Ovary (tissue), 9 donors: ENCODE results near the gene UQCC2. TPM values are rescaled to one million over a fixed set of nuclear protein-coding genes. Genes with fewer than 3 reads are reported as not detected.

Source experiments
- DNase-seq, 5 donors: peaks; one replicate each; pipeline ENCODE4 v3.0.0-alpha.2; 2019 to 2020
- H3K27ac ChIP-seq, 2 donors: fragments of 200-600 bp; one replicate each; pipeline versions ENCODE4 v1.5.1 to v1.8.0; 2019 to 2022
- H3K27me3 ChIP-seq: fragments of 200-600 bp; one replicate; pipeline ENCODE4 v1.8.0; 2022
- H3K36me3 ChIP-seq: fragments of 200-600 bp; sonication (generic); one replicate; pipeline ENCODE4 v1.5.1; 2019
- H3K4me1 ChIP-seq: one replicate; pipeline ENCODE4 v1.8.1; 2013; ENCODE audit warnings: mild to moderate bottlenecking, moderate library complexity; ENCODE audit not compliant: insufficient read depth
- H3K4me3 ChIP-seq: fragments of 200-600 bp; sonication (generic); one replicate; pipeline ENCODE4 v1.5.1; 2017
- H3K9me3 ChIP-seq, 2 donors: fragments of 200-600 bp in 1 of 2; sonication (generic) in 1 of 2; one replicate each; pipeline versions ENCODE4 v1.5.1 to v1.8.1; 2013 to 2019; ENCODE audit warnings: mild to moderate bottlenecking in 1 of 2, moderate library complexity in 1 of 2
- EP300 ChIP-seq: sonication (generic); formaldehyde crosslinking; IDR thresholded peaks from one replicate; pipeline ENCODE4 v1.6.1; 2017; ENCODE audit warnings: antibody characterized with exemption
- POLR2A ChIP-seq: fragments of 450-650 bp; IDR thresholded peaks from one replicate; pipeline ENCODE4 v1.6.1; 2017; ENCODE audit warnings: antibody characterized with exemption, mild to moderate bottlenecking, moderate library complexity
- WGBS, 3 donors: extraction: QIAGEN DNeasy Blood & Tissue Kit in 1 of 3; methylation state at CpG; one replicate each; pipeline versions ENCODE4 v1.1.5 to v1.1.7; 2013 to 2017; 5-methylcytosine and 5-hydroxymethylcytosine counted together
- intact Hi-C, 4 donors: fragments of 100-400 bp; cut with DNase I; formaldehyde crosslinking; loops; one replicate each; pipeline versions ENCODE4 v1.11.0 to v1.15.1; 2022 to 2023
- polyA plus RNA-seq, 2 donors: library from polyadenylated mRNA; stranded (reverse); fragments of 200-250 nt in 1 of 2; fragments of 350-450 nt in 1 of 2; fragmentation: Illumina TruSeq in 1 of 2; extraction: RNeasy Lipid Tissue Mini Kit (QIAGEN cat#74804) in 1 of 2; gene quantifications; one replicate each; pipeline ENCODE4 v1.2.3, GENCODE V29; 2013 to 2014
- total RNA-seq, 7 donors: library from RNA; depleted of rRNA in 2 of 7; stranded (reverse); fragments of >200 nt in 2 of 7; fragmentation: NEBNext Ultra II Directional in 3 of 7; extraction: Animal tissue kit (Norgen Biotek cat#: 25700) in 3 of 7; gene quantifications; one replicate each; pipeline versions ENCODE4 v1.1.0 to v1.2.4, GENCODE V29; 2016 to 2023
- TF ChIP-seq, protein P1 (sequence below), 3 donors: fragments of 450-650 bp in 2 of 3; fragments of 200-600 bp in 1 of 3; IDR thresholded peaks; one replicate each; pipeline versions ENCODE4 v1.5.1 to v1.8.0; 2016 to 2022; ENCODE audit warnings: antibody characterized with exemption in 3 of 3, mild to moderate bottlenecking in 1 of 3
- donor health status: DM: no; HTN: no; CAD: no; lungs with moderate emphysema.
- donor health status: DM: no; HTN: no; CAD: no.
- donor health status: Bipolar disorder and iron deficiency.
- donor health status: DM: yes; HTN: yes; CAD: no.
- donor health status: DM: no; HTN: no; CAD: no.
- donor health status: DM: yes; HTN: yes; CAD: no.

The UQCC2 gene
- total and polyA plus RNA-seq, 9 donors = 9.1 to 65.2 (median 38.0) TPM

GRCh38 chr6:33716890-33717632, 5.6 kb upstream of the UQCC2 start:
- H3K27ac ChIP-seq = no peak overlapping the region
- H3K4me3 ChIP-seq = no peak overlapping the region
- no peak for DNase-seq
- H3K36me3 ChIP-seq = no peaks in the 10 kb centered on the region
- no peaks in the 10 kb centered on the region for H3K4me1 ChIP-seq
- intact Hi-C loops = loop anchor here in 2 of 4 donors (10.0 kb wide), 1 partner anchor 438 kb away; no protein-coding TSS in a partner anchor
- H3K27me3 ChIP-seq = no peaks in the 10 kb centered on the region
- TF ChIP-seq EP300 (no peak), POLR2A (no peak)
- TF ChIP-seq, protein P1, sequence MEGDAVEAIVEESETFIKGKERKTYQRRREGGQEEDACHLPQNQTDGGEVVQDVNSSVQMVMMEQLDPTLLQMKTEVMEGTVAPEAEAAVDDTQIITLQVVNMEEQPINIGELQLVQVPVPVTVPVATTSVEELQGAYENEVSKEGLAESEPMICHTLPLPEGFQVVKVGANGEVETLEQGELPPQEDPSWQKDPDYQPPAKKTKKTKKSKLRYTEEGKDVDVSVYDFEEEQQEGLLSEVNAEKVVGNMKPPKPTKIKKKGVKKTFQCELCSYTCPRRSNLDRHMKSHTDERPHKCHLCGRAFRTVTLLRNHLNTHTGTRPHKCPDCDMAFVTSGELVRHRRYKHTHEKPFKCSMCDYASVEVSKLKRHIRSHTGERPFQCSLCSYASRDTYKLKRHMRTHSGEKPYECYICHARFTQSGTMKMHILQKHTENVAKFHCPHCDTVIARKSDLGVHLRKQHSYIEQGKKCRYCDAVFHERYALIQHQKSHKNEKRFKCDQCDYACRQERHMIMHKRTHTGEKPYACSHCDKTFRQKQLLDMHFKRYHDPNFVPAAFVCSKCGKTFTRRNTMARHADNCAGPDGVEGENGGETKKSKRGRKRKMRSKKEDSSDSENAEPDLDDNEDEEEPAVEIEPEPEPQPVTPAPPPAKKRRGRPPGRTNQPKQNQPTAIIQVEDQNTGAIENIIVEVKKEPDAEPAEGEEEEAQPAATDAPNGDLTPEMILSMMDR (IDR thresholded peaks at IDR 0.05) = no peak
- WGBS, 3 donors = 84 to 85% (median 85%) methylated on average over 8 of the region's 8 CpGs
- no peaks in the 10 kb centered on the region for H3K9me3 ChIP-seq

- no peaks in the 10 kb centered on the region for H3K4me1 ChIP-seq
- H3K27me3 ChIP-seq = no peaks in the 10 kb centered on the region
- no peak for DNase-seq
- intact Hi-C loops = loop anchor here in 2 of 4 donors (10.0 kb wide), 1 partner anchor 438 kb away; no protein-coding TSS in a partner anchor
- WGBS, 3 donors = 73 to 95% (median 90%) methylated on average over 7 of the region's 7 CpGs
- no peaks in the 10 kb centered on the region for H3K9me3 ChIP-seq
- H3K36me3 ChIP-seq = no peaks in the 10 kb centered on the region
- H3K4me3 ChIP-seq = no peak overlapping the region
- no peak overlapping the region for H3K27ac ChIP-seq
- TF ChIP-seq POLR2A (no peak), EP300 (no peak)
- TF ChIP-seq, protein P1 (IDR thresholded peaks at IDR 0.05) = no peak
Measured at GRCh38 chr6:33716379-33716778, 4.9 kb upstream of the UQCC2 start.

DNA sequence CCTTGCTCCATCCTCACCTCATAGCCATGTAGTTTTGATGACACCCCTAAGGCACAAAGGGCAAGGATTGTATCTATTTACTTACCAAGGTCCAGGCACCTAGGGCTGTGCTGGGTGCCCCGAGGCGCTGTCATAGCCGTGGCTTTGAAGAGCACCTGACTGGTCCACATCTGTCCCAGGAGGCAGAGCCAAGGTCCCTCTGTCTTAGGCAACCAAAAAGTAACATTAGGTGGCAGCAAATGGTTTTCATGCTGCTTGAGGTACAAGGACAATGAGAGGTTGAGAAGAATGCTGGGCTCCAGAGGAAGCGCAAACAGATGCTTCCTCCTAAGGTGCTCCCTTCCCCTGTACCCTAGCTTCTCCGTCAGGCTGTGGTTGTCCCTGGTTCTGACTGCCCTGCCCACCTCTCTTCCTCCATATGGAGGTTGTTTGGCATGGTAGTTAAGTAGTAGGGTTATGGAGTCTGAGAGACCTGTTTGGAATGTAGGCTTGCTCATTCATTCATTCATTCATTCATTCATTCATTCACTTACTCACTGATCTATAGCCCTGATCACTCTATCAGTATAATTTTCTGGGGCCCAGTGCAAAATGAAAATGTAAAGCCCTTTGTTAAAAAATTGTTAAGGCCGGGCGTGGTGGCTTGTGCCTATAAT, 3.0 kb upstream of the UQCC2 start:
- Histone ChIP-seq H3K4me3 (no peak overlapping the region), H3K4me1 (peaks cover 4% of the 10 kb centered on the region), H3K27ac (no peak overlapping the region), H3K27me3 (no peaks in the 10 kb centered on the region), H3K9me3 (no peaks in the 10 kb centered on the region), H3K36me3 (no peaks in the 10 kb centered on the region)
- DNase-seq = no peak
- WGBS, 3 donors = 89 to 95% (median 90%) methylated on average over 7 of the region's 7 CpGs
- intact Hi-C loops = loop anchor here in 2 of 4 donors (10.0 kb wide), 1 partner anchor 440 kb away; no protein-coding TSS in a partner anchor
- TF ChIP-seq POLR2A = no peak
- TF ChIP-seq, protein P1 (IDR thresholded peaks at IDR 0.05) = no peak
- no peak for TF ChIP-seq EP300

DNA sequence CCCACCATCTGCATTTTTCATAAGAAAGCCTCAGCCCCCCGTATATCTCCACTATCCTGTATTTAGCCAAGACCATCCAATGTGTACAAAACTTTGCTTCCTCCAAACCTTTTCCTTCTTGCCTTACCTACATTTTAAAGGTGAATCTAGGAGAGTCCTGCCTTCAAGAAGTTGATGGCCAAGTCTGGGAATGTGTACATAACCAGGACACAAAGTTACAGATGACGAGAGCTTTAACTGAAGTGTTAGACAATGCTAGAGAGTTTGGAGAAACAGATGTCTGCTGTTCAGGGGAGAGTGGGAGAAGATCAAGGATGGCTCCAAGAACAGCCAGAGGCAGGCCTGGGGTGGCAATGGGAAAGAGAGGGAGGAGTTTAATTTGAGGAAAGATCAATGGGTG, 2.3 kb upstream of the UQCC2 start:
- Histone ChIP-seq H3K27ac (no peak overlapping the region), H3K36me3 (no peaks in the 10 kb centered on the region), H3K4me1 (peaks cover 4% of the 10 kb centered on the region), H3K27me3 (no peaks in the 10 kb centered on the region), H3K9me3 (no peaks in the 10 kb centered on the region), H3K4me3 (no peak overlapping the region)
- TF ChIP-seq POLR2A = no peak
- no peak for TF ChIP-seq EP300
- TF ChIP-seq, protein P1 (IDR thresholded peaks at IDR 0.05) = no peak
- 67 to 93% (median 87%) methylated on average over 2 of the region's 2 CpGs for WGBS, 3 donors
- DNase-seq = no peak
- intact Hi-C loops = loop anchor here in 2 of 4 donors (10.0 kb wide), 1 partner anchor 441 kb away; no protein-coding TSS in a partner anchor
